Astrocyte (in vitro differentiated cells and primary cell): Measurements from ENCODE around the gene FHIT.

Experiments
- CTCF ChIP-seq: IDR thresholded peaks from 2 replicates; pipeline ENCODE4 v1.5.1; 2011; ENCODE audit warnings: low read depth, mild to moderate bottlenecking, inconsistent platforms, low read length, moderate library complexity; ENCODE audit not compliant: insufficient read depth
- EZH2 ChIP-seq: IDR thresholded peaks from 2 replicates; pipeline ENCODE4 v1.6.1; 2012; ENCODE audit warnings: mild to moderate bottlenecking, low read length, inconsistent platforms; ENCODE audit not compliant: insufficient read depth

- TF ChIP-seq CTCF = no peak
- TF ChIP-seq EZH2 = no peak
Measured at GRCh38 chr3:59968513-59969045, 1282.7 kb downstream of the FHIT start.
